ENCODE results near the gene MAP4K2. TPM values are rescaled to one million over a fixed set of nuclear protein-coding genes. Genes with fewer than 3 reads are reported as not detected.

Gene MAP4K2
- total RNA-seq, 1 donor from 2014 or later = 202 TPM

- no peaks in the 10 kb centered on the region for H3K9me3 Mint-ChIP-seq (ENCODE audit: unreplicated experiment)
- no peak for TF ChIP-seq CTCF (IDR thresholded peaks at IDR 0.05; ENCODE audit: unreplicated experiment)
- H3K4me1 Mint-ChIP-seq (ENCODE audit: unreplicated experiment) = peaks cover 46% of the 10 kb centered on the region
- H3K27ac Mint-ChIP-seq (ENCODE audit: unreplicated experiment) = peak overlapping the region; percentile 58
- H3K36me3 Mint-ChIP-seq (ENCODE audit: low read depth, unreplicated experiment) = peaks cover 55% of the 10 kb centered on the region
- peaks cover 17% of the 10 kb centered on the region for H3K27me3 Mint-ChIP-seq (ENCODE audit: unreplicated experiment)
- DNase-seq (ENCODE audit: low spot score) = no peak
- H3K4me3 Mint-ChIP-seq (ENCODE audit: unreplicated experiment) = peak overlapping the region; percentile 47
Measured at GRCh38 chr11:64763526-64764039, 39.4 kb downstream of the MAP4K2 start.

DNA sequence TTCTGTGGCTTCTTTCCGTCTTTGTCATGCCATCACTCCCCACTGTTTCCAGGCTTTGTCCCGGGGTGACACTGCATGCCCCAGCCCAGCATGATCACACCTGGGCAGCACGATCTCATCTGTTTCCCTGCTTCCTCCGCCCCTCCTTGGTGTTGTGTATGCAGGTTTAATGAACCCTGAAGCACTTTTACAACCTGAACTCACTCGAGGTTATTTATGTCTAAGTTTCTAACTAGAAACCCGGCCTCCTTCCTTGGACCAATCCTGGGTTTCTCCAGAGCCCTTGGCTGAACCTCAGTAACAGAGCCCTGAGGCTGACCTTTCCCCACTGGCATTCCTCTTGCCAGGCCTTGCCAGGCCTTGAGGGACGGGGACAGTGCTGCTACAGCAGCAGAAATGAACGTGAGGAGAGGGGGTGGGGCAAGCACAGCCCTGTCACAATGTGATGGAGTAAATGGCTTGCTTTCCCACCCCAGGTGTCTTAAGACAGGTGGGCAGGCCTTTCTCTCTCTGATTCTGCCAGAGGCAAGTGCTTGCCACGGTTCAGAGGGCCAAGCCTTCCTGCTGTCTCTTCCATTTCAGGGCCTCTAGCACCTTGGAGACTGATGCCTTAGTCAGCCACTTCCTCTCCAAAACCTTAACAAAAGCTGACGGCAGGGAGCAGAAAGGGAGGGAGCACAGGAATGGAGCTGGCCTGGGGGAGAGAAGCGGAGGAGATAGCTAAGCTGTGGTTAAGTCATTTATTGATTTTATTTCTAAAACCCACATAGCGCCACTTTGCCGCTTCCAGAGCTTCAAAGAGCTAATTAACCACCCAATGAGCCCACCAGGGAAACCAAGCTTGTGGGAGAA, 40.1 kb downstream of the MAP4K2 start:
- no peak for TF ChIP-seq CTCF (IDR thresholded peaks at IDR 0.05; ENCODE audit: unreplicated experiment)
- Mint-ChIP-seq H3K27ac (ENCODE audit: unreplicated experiment) (peak overlapping the region; percentile 72), H3K4me1 (ENCODE audit: unreplicated experiment) (peaks cover 42% of the 10 kb centered on the region), H3K27me3 (ENCODE audit: unreplicated experiment) (peaks cover 12% of the 10 kb centered on the region), H3K9me3 (ENCODE audit: unreplicated experiment) (no peaks in the 10 kb centered on the region), H3K4me3 (ENCODE audit: unreplicated experiment) (peak overlapping the region; percentile 16), H3K36me3 (ENCODE audit: low read depth, unreplicated experiment) (peaks cover 49% of the 10 kb centered on the region)
- DNase-seq (ENCODE audit: low spot score) = no peak

- TF ChIP-seq CTCF (IDR thresholded peaks at IDR 0.05; ENCODE audit: unreplicated experiment) = no peak
- no peaks in the 10 kb centered on the region for H3K9me3 Mint-ChIP-seq (ENCODE audit: unreplicated experiment)
- H3K27me3 Mint-ChIP-seq (ENCODE audit: unreplicated experiment) = peaks cover 12% of the 10 kb centered on the region
- peaks cover 43% of the 10 kb centered on the region for H3K36me3 Mint-ChIP-seq (ENCODE audit: low read depth, unreplicated experiment)
- DNase-seq (ENCODE audit: low spot score) = no peak
- H3K4me1 Mint-ChIP-seq (ENCODE audit: unreplicated experiment) = peaks cover 42% of the 10 kb centered on the region
- H3K27ac Mint-ChIP-seq (ENCODE audit: unreplicated experiment) = peak overlapping the region; percentile 33
- peak overlapping the region; percentile 16 for H3K4me3 Mint-ChIP-seq (ENCODE audit: unreplicated experiment)
Measured at GRCh38 chr11:64762277-64762673, 40.7 kb downstream of the MAP4K2 start.

- no peak for DNase-seq (ENCODE audit: low spot score)
- Mint-ChIP-seq H3K4me3 (ENCODE audit: unreplicated experiment) (no peak overlapping the region), H3K27ac (ENCODE audit: unreplicated experiment) (no peak overlapping the region), H3K27me3 (ENCODE audit: unreplicated experiment) (peaks cover 8% of the 10 kb centered on the region), H3K36me3 (ENCODE audit: low read depth, unreplicated experiment) (peaks cover 35% of the 10 kb centered on the region), H3K4me1 (ENCODE audit: unreplicated experiment) (peaks cover 42% of the 10 kb centered on the region), H3K9me3 (ENCODE audit: unreplicated experiment) (no peaks in the 10 kb centered on the region)
- TF ChIP-seq CTCF (IDR thresholded peaks at IDR 0.05; ENCODE audit: unreplicated experiment) = no peak
Measured at GRCh38 chr11:64760759-64761420, 42.1 kb downstream of the MAP4K2 start.
